ENCODE data around the gene SCG3. TPM values are rescaled to one million over a fixed set of nuclear protein-coding genes. Genes with fewer than 3 reads are reported as not detected.

SCG3 gene
- total RNA-seq, 1 donor from 2014 or later: not detected

GRCh38 chr15:51750186-51750585 lies 68.9 kb downstream of the SCG3 start:
- H3K27me3 Mint-ChIP-seq (ENCODE audit: low read depth): peaks cover 34% of the 10 kb centered on the region
- TF ChIP-seq CTCF (IDR thresholded peaks at IDR 0.05): no peak
- no peaks in the 10 kb centered on the region for H3K36me3 Mint-ChIP-seq (ENCODE audit: low read depth)
- no peak overlapping the region for H3K4me3 Mint-ChIP-seq (ENCODE audit: unreplicated experiment)
- H3K4me1 Mint-ChIP-seq (ENCODE audit: low read depth): peaks cover 14% of the 10 kb centered on the region
- H3K27ac Mint-ChIP-seq (ENCODE audit: unreplicated experiment): no peak overlapping the region
- DNase-seq (ENCODE audit: low spot score): no peak
- no peaks in the 10 kb centered on the region for H3K9me3 Mint-ChIP-seq (ENCODE audit: low read depth)

GRCh38 chr15:51750792-51751696 lies 69.7 kb downstream of the SCG3 start, which contains the start of gene TMOD2:
Gene TMOD2, plus strand, starts transcription at chr15:51751597. Its CDS starts 14,845 bp downstream, at chr15:51766442.
- H3K4me1 Mint-ChIP-seq (ENCODE audit: low read depth): peaks cover 14% of the 10 kb centered on the region
- peak within 1 kb of the TSS; percentile 80 for H3K4me3 Mint-ChIP-seq (ENCODE audit: unreplicated experiment)
- TF ChIP-seq CTCF (IDR thresholded peaks at IDR 0.05): no peak
- H3K27ac Mint-ChIP-seq (ENCODE audit: unreplicated experiment): peak within 1 kb of the TSS; percentile 53
- peaks cover 28% of the 10 kb centered on the region for H3K27me3 Mint-ChIP-seq (ENCODE audit: low read depth)
- H3K9me3 Mint-ChIP-seq (ENCODE audit: low read depth): no peaks in the 10 kb centered on the region
- no peaks in the 10 kb centered on the region for H3K36me3 Mint-ChIP-seq (ENCODE audit: low read depth)
- no peak for DNase-seq (ENCODE audit: low spot score)

- peaks cover 23% of the 10 kb centered on the region for H3K27me3 Mint-ChIP-seq (ENCODE audit: low read depth)
- H3K4me1 Mint-ChIP-seq (ENCODE audit: low read depth): peaks cover 14% of the 10 kb centered on the region
- H3K36me3 Mint-ChIP-seq (ENCODE audit: low read depth): no peaks in the 10 kb centered on the region
- DNase-seq (ENCODE audit: low spot score): no peak
- H3K4me3 Mint-ChIP-seq (ENCODE audit: unreplicated experiment): peak overlapping the region; percentile 80
- H3K27ac Mint-ChIP-seq (ENCODE audit: unreplicated experiment): peak overlapping the region; percentile 53
- no peaks in the 10 kb centered on the region for H3K9me3 Mint-ChIP-seq (ENCODE audit: low read depth)
- TF ChIP-seq CTCF (IDR thresholded peaks at IDR 0.05): no peak
Observed at GRCh38 chr15:51751697-51752683, 70.7 kb downstream of the SCG3 start.

GRCh38 chr15:51752888-51753287 lies 71.6 kb downstream of the SCG3 start:
- Mint-ChIP-seq H3K4me3 (ENCODE audit: unreplicated experiment) (no peak overlapping the region), H3K36me3 (ENCODE audit: low read depth) (no peaks in the 10 kb centered on the region), H3K27me3 (ENCODE audit: low read depth) (peaks cover 18% of the 10 kb centered on the region), H3K9me3 (ENCODE audit: low read depth) (no peaks in the 10 kb centered on the region), H3K27ac (ENCODE audit: unreplicated experiment) (no peak overlapping the region), H3K4me1 (ENCODE audit: low read depth) (peaks cover 14% of the 10 kb centered on the region)
- no peak for DNase-seq (ENCODE audit: low spot score)
- no peak for TF ChIP-seq CTCF (IDR thresholded peaks at IDR 0.05)

GRCh38 chr15:51754267-51754666 lies 73.0 kb downstream of the SCG3 start:
- Mint-ChIP-seq H3K4me3 (ENCODE audit: unreplicated experiment) (no peak overlapping the region), H3K4me1 (ENCODE audit: low read depth) (peaks cover 26% of the 10 kb centered on the region), H3K27ac (ENCODE audit: unreplicated experiment) (no peak overlapping the region), H3K27me3 (ENCODE audit: low read depth) (peaks cover 10% of the 10 kb centered on the region), H3K36me3 (ENCODE audit: low read depth) (no peaks in the 10 kb centered on the region), H3K9me3 (ENCODE audit: low read depth) (no peaks in the 10 kb centered on the region)
- DNase-seq (ENCODE audit: low spot score): no peak
- TF ChIP-seq CTCF (IDR thresholded peaks at IDR 0.05): no peak
